HepG2 (cell line): ENCODE measurements around the gene BSG. TPM values are rescaled to one million over a fixed set of nuclear protein-coding genes. Genes with fewer than 3 reads are reported as not detected.

Experiments used
- FOXO1 ChIP-seq: sonication (generic); formaldehyde crosslinking; IDR thresholded peaks from 2 replicates; pipeline ENCODE4 v1.4.0; 2020; ENCODE audit warnings: missing genetic modification reagents
- HCFC1 ChIP-seq: fragments of 150-350 bp; IDR thresholded peaks from 2 replicates; pipeline ENCODE4 v1.6.1; 2014; ENCODE audit warnings: low read depth, low read length
- HMGA1 ChIP-seq: sonication (generic); formaldehyde crosslinking; conservative IDR thresholded peaks from 2 replicates; pipeline ENCODE4 v1.4.0; 2020; ENCODE audit warnings: missing genetic modification reagents
- HOXA3 ChIP-seq: sonication (generic); formaldehyde crosslinking; IDR thresholded peaks from 2 replicates; pipeline ENCODE4 v1.5.0; 2020; ENCODE audit warnings: missing genetic modification reagents
- HOXD1 ChIP-seq: sonication (generic); formaldehyde crosslinking; IDR thresholded peaks from 2 replicates; pipeline ENCODE4 v1.5.0; 2020; ENCODE audit warnings: missing genetic modification reagents
- KLF13 ChIP-seq: sonication (generic); formaldehyde crosslinking; IDR thresholded peaks from 2 replicates; pipeline ENCODE4 v1.4.0; 2020; ENCODE audit warnings: mild to moderate bottlenecking, missing genetic modification reagents
- PAWR ChIP-seq: sonication (generic); formaldehyde crosslinking; IDR thresholded peaks from 2 replicates; pipeline ENCODE4 v1.4.0; 2020; ENCODE audit warnings: missing genetic modification reagents, mild to moderate bottlenecking, borderline replicate concordance
- PPARG ChIP-seq: conservative IDR thresholded peaks from 2 replicates; pipeline ENCODE4 v1.6.1; 2016; ENCODE audit warnings: missing biosample characterization, missing genetic modification reagents
- SMYD3 ChIP-seq: sonication (generic); formaldehyde crosslinking; IDR thresholded peaks from 2 replicates; pipeline ENCODE4 v1.8.1; 2023; ENCODE audit warnings: mild to moderate bottlenecking, missing genetic modification reagents
- SNAPC5 ChIP-seq: sonication (generic); formaldehyde crosslinking; IDR thresholded peaks from 2 replicates; pipeline ENCODE4 v1.8.1; 2023; ENCODE audit warnings: mild to moderate bottlenecking, missing genetic modification reagents, borderline replicate concordance
- TBP ChIP-seq: sonication (generic); formaldehyde crosslinking; IDR thresholded peaks from 2 replicates; pipeline ENCODE4 v1.5.0; 2020; ENCODE audit warnings: missing genetic modification reagents
- ZNF24 ChIP-seq: fragments of 450-650 bp; IDR thresholded peaks from 2 replicates; pipeline ENCODE4 v1.6.1; 2017; ENCODE audit warnings: antibody characterized with exemption, mild to moderate bottlenecking
- ZNF263 ChIP-seq: sonication (generic); formaldehyde crosslinking; IDR thresholded peaks from 2 replicates; pipeline ENCODE4 v1.4.0; 2020; ENCODE audit warnings: missing genetic modification reagents
- ZNF44 ChIP-seq: sonication (generic); formaldehyde crosslinking; IDR thresholded peaks from 2 replicates; pipeline ENCODE4 v1.5.1; 2020; ENCODE audit warnings: mild to moderate bottlenecking, missing genetic modification reagents
- ZNF670 ChIP-seq: sonication (generic); formaldehyde crosslinking; IDR thresholded peaks from 2 replicates; pipeline ENCODE4 v1.8.0; 2022; ENCODE audit warnings: mild to moderate bottlenecking, missing genetic modification reagents, borderline replicate concordance
- ZNF720 ChIP-seq: sonication (generic); formaldehyde crosslinking; IDR thresholded peaks from 2 replicates; pipeline ENCODE4 v1.4.0; 2020; ENCODE audit warnings: missing genetic modification reagents
- ZNF766 ChIP-seq: sonication (generic); formaldehyde crosslinking; IDR thresholded peaks from 2 replicates; pipeline ENCODE4 v1.5.0; 2020; ENCODE audit warnings: missing genetic modification reagents, borderline replicate concordance
- ZNF770 ChIP-seq: sonication (generic); formaldehyde crosslinking; IDR thresholded peaks from 2 replicates; pipeline ENCODE4 v1.5.0; 2020; ENCODE audit warnings: mild to moderate bottlenecking, missing genetic modification reagents
- polyA plus RNA-seq, 8 experiments: library from polyadenylated mRNA; depleted of rRNA in 3 of 8; stranded (reverse) in 7 of 8; unstranded in 1 of 8; fragments of >200 nt; fragmentation: Illumina TruSeq in 4 of 8; extraction: Trizol in 4 of 8; gene quantifications; 2 replicates each; pipeline versions ENCODE4 v1.2.1 to v1.2.3, GENCODE V29; 2011 to 2016; ENCODE audit warnings: low read depth in 4 of 8, missing spikeins in 1 of 8, mixed read lengths in 1 of 8; ENCODE audit not compliant: insufficient read depth in 1 of 8
- total RNA-seq, 5 experiments: library from RNA; depleted of rRNA; stranded (reverse); fragments of >200 nt; fragmentation: Illumina TruSeq; extraction: Trizol; gene quantifications; 2 replicates each; pipeline ENCODE4 v1.2.3, GENCODE V29; 2016; ENCODE audit warnings: low read depth in 1 of 5
- TF ChIP-seq, protein P1 (sequence below): sonication (generic); formaldehyde crosslinking; IDR thresholded peaks from 2 replicates; pipeline ENCODE4 v1.5.0; 2020; ENCODE audit warnings: mild to moderate bottlenecking, missing genetic modification reagents, moderate library complexity
- TF ChIP-seq, protein P2 (sequence below): sonication (generic); formaldehyde crosslinking; IDR thresholded peaks from 2 replicates; pipeline ENCODE4 v1.4.0; 2020; ENCODE audit warnings: missing genetic modification reagents, borderline replicate concordance
- TF ChIP-seq, protein P3 (sequence below): sonication (generic); formaldehyde crosslinking; IDR thresholded peaks from 2 replicates; pipeline ENCODE4 v1.5.0; 2020; ENCODE audit warnings: missing genetic modification reagents
- TF ChIP-seq, protein P4 (sequence below): sonication (generic); formaldehyde crosslinking; IDR thresholded peaks from 2 replicates; pipeline ENCODE4 v1.5.0; 2020; ENCODE audit warnings: missing genetic modification reagents

BSG gene
- total and polyA plus RNA-seq, 2 of the 13 experiments (the other 11 are each of a cell fraction or from before 2014, with no cell fraction given), result 309 to 754 TPM

GRCh38 chr19:524062-524674 is 48.2 kb upstream of the BSG start (continued):
- TF ChIP-seq, protein P1, sequence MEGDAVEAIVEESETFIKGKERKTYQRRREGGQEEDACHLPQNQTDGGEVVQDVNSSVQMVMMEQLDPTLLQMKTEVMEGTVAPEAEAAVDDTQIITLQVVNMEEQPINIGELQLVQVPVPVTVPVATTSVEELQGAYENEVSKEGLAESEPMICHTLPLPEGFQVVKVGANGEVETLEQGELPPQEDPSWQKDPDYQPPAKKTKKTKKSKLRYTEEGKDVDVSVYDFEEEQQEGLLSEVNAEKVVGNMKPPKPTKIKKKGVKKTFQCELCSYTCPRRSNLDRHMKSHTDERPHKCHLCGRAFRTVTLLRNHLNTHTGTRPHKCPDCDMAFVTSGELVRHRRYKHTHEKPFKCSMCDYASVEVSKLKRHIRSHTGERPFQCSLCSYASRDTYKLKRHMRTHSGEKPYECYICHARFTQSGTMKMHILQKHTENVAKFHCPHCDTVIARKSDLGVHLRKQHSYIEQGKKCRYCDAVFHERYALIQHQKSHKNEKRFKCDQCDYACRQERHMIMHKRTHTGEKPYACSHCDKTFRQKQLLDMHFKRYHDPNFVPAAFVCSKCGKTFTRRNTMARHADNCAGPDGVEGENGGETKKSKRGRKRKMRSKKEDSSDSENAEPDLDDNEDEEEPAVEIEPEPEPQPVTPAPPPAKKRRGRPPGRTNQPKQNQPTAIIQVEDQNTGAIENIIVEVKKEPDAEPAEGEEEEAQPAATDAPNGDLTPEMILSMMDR (CRISPR knock-in tag), result peak; percentile 35
- TF ChIP-seq ZNF670 (CRISPR knock-in tag), result no peak; the same call in 1 of the 2 replicates
- TF ChIP-seq, protein P2, sequence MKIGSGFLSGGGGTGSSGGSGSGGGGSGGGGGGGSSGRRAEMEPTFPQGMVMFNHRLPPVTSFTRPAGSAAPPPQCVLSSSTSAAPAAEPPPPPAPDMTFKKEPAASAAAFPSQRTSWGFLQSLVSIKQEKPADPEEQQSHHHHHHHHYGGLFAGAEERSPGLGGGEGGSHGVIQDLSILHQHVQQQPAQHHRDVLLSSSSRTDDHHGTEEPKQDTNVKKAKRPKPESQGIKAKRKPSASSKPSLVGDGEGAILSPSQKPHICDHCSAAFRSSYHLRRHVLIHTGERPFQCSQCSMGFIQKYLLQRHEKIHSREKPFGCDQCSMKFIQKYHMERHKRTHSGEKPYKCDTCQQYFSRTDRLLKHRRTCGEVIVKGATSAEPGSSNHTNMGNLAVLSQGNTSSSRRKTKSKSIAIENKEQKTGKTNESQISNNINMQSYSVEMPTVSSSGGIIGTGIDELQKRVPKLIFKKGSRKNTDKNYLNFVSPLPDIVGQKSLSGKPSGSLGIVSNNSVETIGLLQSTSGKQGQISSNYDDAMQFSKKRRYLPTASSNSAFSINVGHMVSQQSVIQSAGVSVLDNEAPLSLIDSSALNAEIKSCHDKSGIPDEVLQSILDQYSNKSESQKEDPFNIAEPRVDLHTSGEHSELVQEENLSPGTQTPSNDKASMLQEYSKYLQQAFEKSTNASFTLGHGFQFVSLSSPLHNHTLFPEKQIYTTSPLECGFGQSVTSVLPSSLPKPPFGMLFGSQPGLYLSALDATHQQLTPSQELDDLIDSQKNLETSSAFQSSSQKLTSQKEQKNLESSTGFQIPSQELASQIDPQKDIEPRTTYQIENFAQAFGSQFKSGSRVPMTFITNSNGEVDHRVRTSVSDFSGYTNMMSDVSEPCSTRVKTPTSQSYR, result peak; percentile 38; the same call in 1 of the 2 replicates
- TF ChIP-seq HCFC1, result no peak
- TF ChIP-seq SNAPC5 (CRISPR knock-in tag), result no peak
- TF ChIP-seq, protein P3, sequence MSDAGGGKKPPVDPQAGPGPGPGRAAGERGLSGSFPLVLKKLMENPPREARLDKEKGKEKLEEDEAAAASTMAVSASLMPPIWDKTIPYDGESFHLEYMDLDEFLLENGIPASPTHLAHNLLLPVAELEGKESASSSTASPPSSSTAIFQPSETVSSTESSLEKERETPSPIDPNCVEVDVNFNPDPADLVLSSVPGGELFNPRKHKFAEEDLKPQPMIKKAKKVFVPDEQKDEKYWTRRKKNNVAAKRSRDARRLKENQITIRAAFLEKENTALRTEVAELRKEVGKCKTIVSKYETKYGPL (CRISPR knock-in tag), result no peak
- no peak for TF ChIP-seq ZNF720 (CRISPR knock-in tag)
- peak; percentile 74 for TF ChIP-seq FOXO1 (CRISPR knock-in tag)
- TF ChIP-seq, protein P4, sequence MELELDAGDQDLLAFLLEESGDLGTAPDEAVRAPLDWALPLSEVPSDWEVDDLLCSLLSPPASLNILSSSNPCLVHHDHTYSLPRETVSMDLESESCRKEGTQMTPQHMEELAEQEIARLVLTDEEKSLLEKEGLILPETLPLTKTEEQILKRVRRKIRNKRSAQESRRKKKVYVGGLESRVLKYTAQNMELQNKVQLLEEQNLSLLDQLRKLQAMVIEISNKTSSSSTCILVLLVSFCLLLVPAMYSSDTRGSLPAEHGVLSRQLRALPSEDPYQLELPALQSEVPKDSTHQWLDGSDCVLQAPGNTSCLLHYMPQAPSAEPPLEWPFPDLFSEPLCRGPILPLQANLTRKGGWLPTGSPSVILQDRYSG (CRISPR knock-in tag), result no peak
- TF ChIP-seq PAWR, result no peak
- TF ChIP-seq PPARG (CRISPR knock-in tag), result peak; percentile 56
- peak; percentile 66; the same call in 1 of the 2 replicates for TF ChIP-seq HOXD1 (CRISPR knock-in tag)
- no peak for TF ChIP-seq KLF13 (CRISPR knock-in tag)
- TF ChIP-seq ZNF263 (CRISPR knock-in tag), result peak; percentile 94
- no peak for TF ChIP-seq ZNF24
- peak; percentile 94 for TF ChIP-seq HOXA3 (CRISPR knock-in tag)
- TF ChIP-seq ZNF44 (CRISPR knock-in tag), result no peak
- TF ChIP-seq TBP, result no peak
- TF ChIP-seq HMGA1 (CRISPR knock-in tag), result no peak
- peak; percentile 33; the same call in 1 of the 2 replicates for TF ChIP-seq ZNF766 (CRISPR knock-in tag)
- 0 out of 2 replicates have a peak, but pooled peaks have one; percentile 20 for TF ChIP-seq SMYD3
- peak; percentile 62 for TF ChIP-seq ZNF770
